Hypothalamus (tissue), 51 donors: Measurements from ENCODE around the gene SMIM38.
A peak's percentile ranks its signal among the peaks of the same experiment; 100 is the strongest.
"Not testable (repeated sequence)": the region's sequence is repeated elsewhere in the genome, so short reads cannot be mapped to it uniquely, and the experiment has no call there.

Experiments
- DNase-seq, 51 donors: peaks; one replicate each; lab custom pipeline; 2025; lab: John Stamatoyannopoulos, UW

Gene SMIM38

GRCh38 chr11:69121621-69122325, 34.0 kb upstream of the SMIM38 start:
- no peak for DNase-seq

- no peak for DNase-seq
Observed at GRCh38 chr11:69122326-69122629, 33.5 kb upstream of the SMIM38 start.

- DNase-seq: peak in 3 of 51 donors; percentile 21 to 27 (median 27)
Observed at GRCh38 chr11:69122630-69123431, 32.9 kb upstream of the SMIM38 start.

GRCh38 chr11:69123593-69124545, 31.9 kb upstream of the SMIM38 start:
- no peak for DNase-seq

- DNase-seq: no peak
Observed at GRCh38 chr11:69125861-69126260, 29.9 kb upstream of the SMIM38 start.

- DNase-seq: no peak
Observed at GRCh38 chr11:69126286-69126685, 29.4 kb upstream of the SMIM38 start.

GRCh38 chr11:69127081-69127850, 28.5 kb upstream of the SMIM38 start:
- DNase-seq: peak in 8 of 51 donors; percentile 3 to 28 (median 14)

- no peak for DNase-seq
Observed at GRCh38 chr11:69127884-69128283, 27.9 kb upstream of the SMIM38 start.

GRCh38 chr11:69129053-69129452, 26.7 kb upstream of the SMIM38 start:
- DNase-seq: no peak

- no peak for DNase-seq
Observed at GRCh38 chr11:69129647-69130046, 26.1 kb upstream of the SMIM38 start.

- DNase-seq: no peak
Observed at GRCh38 chr11:69130654-69131053, 25.1 kb upstream of the SMIM38 start.

GRCh38 chr11:69131121-69131566, 24.6 kb upstream of the SMIM38 start:
- DNase-seq: no peak

GRCh38 chr11:69131644-69132300, 24.0 kb upstream of the SMIM38 start:
- peak in 27 of 51 donors; percentile 4 to 55 (median 26) for DNase-seq

GRCh38 chr11:69132301-69132670, 23.4 kb upstream of the SMIM38 start:
- DNase-seq: no peak

GRCh38 chr11:69133251-69133650, 22.5 kb upstream of the SMIM38 start:
- no peak for DNase-seq

GRCh38 chr11:69134182-69134581, 21.6 kb upstream of the SMIM38 start:
- DNase-seq: not testable (repeated sequence)

- DNase-seq: no peak
Observed at GRCh38 chr11:69134957-69135356, 20.8 kb upstream of the SMIM38 start.

- DNase-seq: no peak
Observed at GRCh38 chr11:69135420-69136363, 20.0 kb upstream of the SMIM38 start.

- no peak for DNase-seq
Observed at GRCh38 chr11:69136471-69136870, 19.3 kb upstream of the SMIM38 start.
